ENCODE measurements around the gene TMEM165.

TMEM165 gene

GRCh38 chr4:55437823-55438222 lies 42.1 kb downstream of the TMEM165 start:
- Histone ChIP-seq H3K27me3 (ENCODE audit: low read depth, low read length) (no peaks in the 10 kb centered on the region), H3K79me2 (ENCODE audit: low read length) (no peaks in the 10 kb centered on the region), H3K36me3 (replicated peaks; ENCODE audit: low read depth, low read length) (peaks cover 37% of the 10 kb centered on the region), H4K20me1 (ENCODE audit: insufficient read depth, low read length) (no peaks in the 10 kb centered on the region), H3K4me1 (ENCODE audit: low read length) (no peaks in the 10 kb centered on the region), H3K9me3 (ENCODE audit: insufficient read depth, low read length) (no peaks in the 10 kb centered on the region), H3K27ac (ENCODE audit: low read length) (no peak overlapping the region), H3K9ac (ENCODE audit: low read length) (no peak overlapping the region), H2AFZ (ENCODE audit: low read depth, low read length) (no peak overlapping the region), H3K4me3 (ENCODE audit: low read length) (no peak overlapping the region), H3K4me2 (ENCODE audit: low read length) (no peak overlapping the region)
- TF ChIP-seq EZH2phosphoT487 (IDR thresholded peaks at IDR 0.05; ENCODE audit: low read depth): no peak

GRCh38 chr4:55438314-55438713 lies 42.6 kb downstream of the TMEM165 start:
- Histone ChIP-seq H3K27ac (ENCODE audit: low read length) (no peak overlapping the region), H4K20me1 (ENCODE audit: insufficient read depth, low read length) (no peaks in the 10 kb centered on the region), H3K27me3 (ENCODE audit: low read depth, low read length) (no peaks in the 10 kb centered on the region), H3K79me2 (ENCODE audit: low read length) (no peaks in the 10 kb centered on the region), H3K9me3 (ENCODE audit: insufficient read depth, low read length) (no peaks in the 10 kb centered on the region), H3K4me1 (ENCODE audit: low read length) (no peaks in the 10 kb centered on the region), H3K36me3 (replicated peaks; ENCODE audit: low read depth, low read length) (peaks cover 34% of the 10 kb centered on the region), H2AFZ (ENCODE audit: low read depth, low read length) (no peak overlapping the region), H3K9ac (ENCODE audit: low read length) (no peak overlapping the region), H3K4me3 (ENCODE audit: low read length) (no peak overlapping the region), H3K4me2 (ENCODE audit: low read length) (no peak overlapping the region)
- TF ChIP-seq CTCF (IDR thresholded peaks at IDR 0.05; ENCODE audit: low read depth, low read length) (no peak), EZH2phosphoT487 (IDR thresholded peaks at IDR 0.05; ENCODE audit: low read depth) (no peak)

GRCh38 chr4:55439023-55439422 lies 43.3 kb downstream of the TMEM165 start:
- H3K4me1 ChIP-seq (ENCODE audit: low read length): no peaks in the 10 kb centered on the region
- H3K4me2 ChIP-seq (ENCODE audit: low read length): no peak overlapping the region
- H3K9me3 ChIP-seq (ENCODE audit: insufficient read depth, low read length): no peaks in the 10 kb centered on the region
- no peaks in the 10 kb centered on the region for H4K20me1 ChIP-seq (ENCODE audit: insufficient read depth, low read length)
- no peaks in the 10 kb centered on the region for H3K79me2 ChIP-seq (ENCODE audit: low read length)
- H3K4me3 ChIP-seq (ENCODE audit: low read length): no peak overlapping the region
- no peak overlapping the region for H3K27ac ChIP-seq (ENCODE audit: low read length)
- H3K27me3 ChIP-seq (ENCODE audit: low read depth, low read length): no peaks in the 10 kb centered on the region
- TF ChIP-seq CTCF (IDR thresholded peaks at IDR 0.05; ENCODE audit: low read depth, low read length) (no peak), EZH2phosphoT487 (IDR thresholded peaks at IDR 0.05; ENCODE audit: low read depth) (no peak)
- H3K9ac ChIP-seq (ENCODE audit: low read length): no peak overlapping the region
- H2AFZ ChIP-seq (ENCODE audit: low read depth, low read length): no peak overlapping the region
- H3K36me3 ChIP-seq (replicated peaks; ENCODE audit: low read depth, low read length): peaks cover 36% of the 10 kb centered on the region

- Histone ChIP-seq H3K4me2 (ENCODE audit: low read length) (no peak overlapping the region), H4K20me1 (ENCODE audit: insufficient read depth, low read length) (no peaks in the 10 kb centered on the region), H3K36me3 (replicated peaks; ENCODE audit: low read depth, low read length) (peaks cover 27% of the 10 kb centered on the region), H3K9ac (ENCODE audit: low read length) (no peak overlapping the region), H3K79me2 (ENCODE audit: low read length) (no peaks in the 10 kb centered on the region), H3K9me3 (ENCODE audit: insufficient read depth, low read length) (no peaks in the 10 kb centered on the region), H3K27me3 (ENCODE audit: low read depth, low read length) (no peaks in the 10 kb centered on the region), H2AFZ (ENCODE audit: low read depth, low read length) (no peak overlapping the region), H3K4me1 (ENCODE audit: low read length) (no peaks in the 10 kb centered on the region), H3K4me3 (ENCODE audit: low read length) (no peak overlapping the region), H3K27ac (ENCODE audit: low read length) (no peak overlapping the region)
- TF ChIP-seq CTCF (IDR thresholded peaks at IDR 0.05; ENCODE audit: low read depth, low read length) (no peak), EZH2phosphoT487 (IDR thresholded peaks at IDR 0.05; ENCODE audit: low read depth) (no peak)
Observed at GRCh38 chr4:55440786-55441185, 45.0 kb downstream of the TMEM165 start.

- Histone ChIP-seq H3K36me3 (replicated peaks; ENCODE audit: low read depth, low read length) (peaks cover 22% of the 10 kb centered on the region), H3K27me3 (ENCODE audit: low read depth, low read length) (no peaks in the 10 kb centered on the region), H3K4me1 (ENCODE audit: low read length) (no peaks in the 10 kb centered on the region), H3K9ac (ENCODE audit: low read length) (no peak overlapping the region), H4K20me1 (ENCODE audit: insufficient read depth, low read length) (no peaks in the 10 kb centered on the region), H3K9me3 (ENCODE audit: insufficient read depth, low read length) (no peaks in the 10 kb centered on the region), H3K79me2 (ENCODE audit: low read length) (no peaks in the 10 kb centered on the region), H3K27ac (ENCODE audit: low read length) (no peak overlapping the region), H2AFZ (ENCODE audit: low read depth, low read length) (no peak overlapping the region), H3K4me3 (ENCODE audit: low read length) (no peak overlapping the region), H3K4me2 (ENCODE audit: low read length) (no peak overlapping the region)
- TF ChIP-seq EZH2phosphoT487 (IDR thresholded peaks at IDR 0.05; ENCODE audit: low read depth) (no peak), CTCF (IDR thresholded peaks at IDR 0.05; ENCODE audit: low read depth, low read length) (no peak)
Observed at GRCh38 chr4:55442541-55442940, 46.8 kb downstream of the TMEM165 start.
